OCI-LY7 (cell line): ENCODE results near the gene SPATA31D1. TPM values are rescaled to one million over a fixed set of nuclear protein-coding genes. Genes with fewer than 3 reads are reported as not detected.

ENCODE experiments used
- BruUV-seq: library from RNA; stranded (reverse); fragments of 400-500 nt; replicated peaks from 2 replicates; lab custom pipeline; 2021; lab: Mats Ljungman, UMichigan
- CTCF ChIA-PET: fragments of 300-600 bp; sonication (Branson Sonifier 250); formaldehyde crosslinking; loops from one replicate; lab custom pipeline; 2022; ENCODE audit warnings: antibody characterized with exemption; ENCODE audit not compliant: unreplicated experiment; lab: Charles Lee
- POLR2A ChIA-PET: fragments of 300-600 bp; sonication (Branson Sonifier 250); formaldehyde crosslinking; loops from one replicate; lab custom pipeline; 2022; ENCODE audit warnings: antibody characterized with exemption; lab: Charles Lee
- DNase-seq: peaks from one replicate; pipeline ENCODE4 v3.0.0-alpha.2; 2015; ENCODE audit warnings: low spot score
- H2AFZ ChIP-seq: fragments of 200-600 bp; sonication (generic), shearing (Covaris generic); 2 replicates; pipeline ENCODE4 v1.6.1; 2014; ENCODE audit warnings: mild to moderate bottlenecking, antibody characterized with exemption, low read length, moderate library complexity
- H3K27ac ChIP-seq: fragments of 200-600 bp; sonication (generic); 2 replicates; pipeline ENCODE4 v1.5.1; 2014; ENCODE audit warnings: mixed run types, low read depth, mild to moderate bottlenecking, moderate library complexity, low read length, inconsistent platforms; ENCODE audit not compliant: poor library complexity, severe bottlenecking
- H3K36me3 ChIP-seq: fragments of 200-600 bp; sonication (generic); 2 replicates; pipeline ENCODE4 v1.6.1; 2014; ENCODE audit warnings: mild to moderate bottlenecking, antibody characterized with exemption, low read length, moderate library complexity, mixed read lengths; ENCODE audit not compliant: insufficient read depth
- H3K4me1 ChIP-seq: fragments of 200-600 bp; sonication (generic); 2 replicates; pipeline ENCODE4 v1.5.1; 2014; ENCODE audit warnings: mild to moderate bottlenecking, low read length; ENCODE audit not compliant: insufficient read depth, poor library complexity, severe bottlenecking
- H3K4me2 ChIP-seq: fragments of 200-600 bp; sonication (generic); 2 replicates; pipeline ENCODE4 v1.6.1; 2014; ENCODE audit warnings: mild to moderate bottlenecking, low read length
- H3K4me3 ChIP-seq: fragments of 200-600 bp; sonication (generic); 2 replicates; pipeline ENCODE4 v1.5.1; 2014; ENCODE audit warnings: mild to moderate bottlenecking, low read depth, low read length; ENCODE audit not compliant: poor library complexity, severe bottlenecking
- H3K79me2 ChIP-seq: fragments of 200-600 bp; sonication (generic); 2 replicates; pipeline ENCODE4 v1.6.1; 2016; ENCODE audit warnings: low read depth, mild to moderate bottlenecking, low read length, moderate library complexity, mixed read lengths; ENCODE audit not compliant: insufficient read depth
- H3K9me2 ChIP-seq: fragments of 200-600 bp; sonication (generic); 2 replicates; pipeline ENCODE4 v1.6.1; 2016; ENCODE audit warnings: mild to moderate bottlenecking, low read length, mixed read lengths; ENCODE audit not compliant: insufficient read depth
- H3K9me3 ChIP-seq: fragments of 200-600 bp; sonication (generic); 2 replicates; pipeline ENCODE4 v1.6.1; 2014; ENCODE audit warnings: mild to moderate bottlenecking, mixed run types, low read length, mixed read lengths
- H4K20me1 ChIP-seq: fragments of 200-600 bp; sonication (generic); 2 replicates; pipeline ENCODE4 v1.6.1; 2014; ENCODE audit warnings: mild to moderate bottlenecking, antibody characterized with exemption, low read length, moderate library complexity, mixed read lengths; ENCODE audit not compliant: insufficient read depth
- CTCF ChIP-seq: fragments of 200-600 bp; sonication (generic); conservative IDR thresholded peaks from 2 replicates; pipeline ENCODE4 v1.5.1; 2014; ENCODE audit warnings: mild to moderate bottlenecking, antibody characterized with exemption, low read length, moderate library complexity, mixed read lengths
- EZH2phosphoT487 ChIP-seq: fragments of 200-600 bp; sonication (generic); IDR thresholded peaks from 2 replicates; pipeline ENCODE4 v1.6.1; 2018; ENCODE audit warnings: low read depth, borderline replicate concordance, mild to moderate bottlenecking, mixed run types, antibody characterized with exemption, low read length, moderate library complexity, mixed read lengths
- intact Hi-C: fragments of 100-400 bp; cut with micrococcal nuclease; formaldehyde crosslinking; loops from one replicate; pipeline ENCODE4 v1.10.0; 2022; ENCODE audit not compliant: unreplicated experiment
- total RNA-seq, 2 experiments: library from RNA; depleted of rRNA in 1 of 2; stranded (reverse); fragments of >200 nt in 1 of 2; shearing (Covaris generic) in 1 of 2; gene quantifications; 2 replicates each; pipeline ENCODE4 v1.2.3, GENCODE V29; 2014 to 2022

The SPATA31D1 gene
- total RNA-seq, 2 experiments from 2014 or later: not detected

- no peak for DNase-seq
- intact Hi-C loops: loop anchor here (5.0 kb wide), 1 partner anchor 84 kb away; no protein-coding TSS in a partner anchor
- CTCF ChIA-PET: no interaction called here
- Histone ChIP-seq H3K27ac (no peak overlapping the region), H3K36me3 (no peaks in the 10 kb centered on the region), H3K79me2 (no peaks in the 10 kb centered on the region), H4K20me1 (no peaks in the 10 kb centered on the region), H3K4me1 (no peaks in the 10 kb centered on the region), H2AFZ (no peak overlapping the region), H3K9me2 (no peaks in the 10 kb centered on the region), H3K9me3 (no peaks in the 10 kb centered on the region), H3K4me2 (no peak overlapping the region), H3K4me3 (no peak overlapping the region)
- POLR2A ChIA-PET: no interaction called here
- TF ChIP-seq CTCF (no peak), EZH2phosphoT487 (no peak)
- BruUV-seq: no TSS peak
These were observed 12.2 kb upstream of the SPATA31D1 start for GRCh38 chr9:81976351-81976750.

GRCh38 chr9:81979196-81979595 lies 9.4 kb upstream of the SPATA31D1 start:
- Histone ChIP-seq H3K79me2 (no peaks in the 10 kb centered on the region), H4K20me1 (no peaks in the 10 kb centered on the region), H3K4me3 (no peak overlapping the region), H3K36me3 (no peaks in the 10 kb centered on the region), H2AFZ (no peak overlapping the region), H3K4me2 (no peak overlapping the region), H3K27ac (no peak overlapping the region), H3K9me3 (no peaks in the 10 kb centered on the region), H3K9me2 (0 out of 2 replicates have a peak, but pooled peaks cover 5% of the 10 kb centered on the region), H3K4me1 (no peaks in the 10 kb centered on the region)
- TF ChIP-seq EZH2phosphoT487 (no peak), CTCF (no peak)
- BruUV-seq: no TSS peak
- intact Hi-C loops: loop anchor here (5.0 kb wide), 1 partner anchor 87 kb away; no protein-coding TSS in a partner anchor
- no peak for DNase-seq
- ChIA-PET CTCF (no interaction called here), POLR2A (interaction anchor here (1.4 kb wide), 1 partner anchor 7 kb away, joined by 3 read pairs; no protein-coding TSS in a partner anchor)

GRCh38 chr9:81980568-81980967 lies 8.0 kb upstream of the SPATA31D1 start:
- Histone ChIP-seq H3K36me3 (no peaks in the 10 kb centered on the region), H2AFZ (no peak overlapping the region), H3K4me2 (no peak overlapping the region), H3K9me2 (0 out of 2 replicates have a peak, but pooled peaks cover 5% of the 10 kb centered on the region), H3K9me3 (no peaks in the 10 kb centered on the region), H3K79me2 (no peaks in the 10 kb centered on the region), H3K4me3 (no peak overlapping the region), H3K27ac (no peak overlapping the region), H4K20me1 (no peaks in the 10 kb centered on the region), H3K4me1 (no peaks in the 10 kb centered on the region)
- BruUV-seq: no TSS peak
- no peak for DNase-seq
- CTCF ChIA-PET: no interaction called here
- intact Hi-C loops: no loop called here
- POLR2A ChIA-PET: interaction anchor here (0.6 to 1.4 kb wide), 5 partner anchors 9 to 1011 kb away, joined by 3 to 5 read pairs (median 3); no protein-coding TSS in a partner anchor
- TF ChIP-seq EZH2phosphoT487: no peak
- no peak for TF ChIP-seq CTCF
